NCI-H2196 (cell line): ENCODE data around the gene SLC3A2.
"Not testable (repeated sequence)": the region's sequence is repeated elsewhere in the genome, so short reads cannot be mapped to it uniquely, and the experiment has no call there.

Experiments
- DNase-seq: peaks from one replicate; lab custom pipeline; 2025; ENCODE audit not compliant: unreplicated experiment; lab: John Stamatoyannopoulos, UW

SLC3A2 gene

GRCh38 chr11:62880803-62881578 is at the start of gene SLC3A2:
SLC3A2 (plus strand) TSS chr11:62880896; CDS start chr11:62881024, 128 bp downstream.
- peak; percentile 91 for DNase-seq

DNA sequence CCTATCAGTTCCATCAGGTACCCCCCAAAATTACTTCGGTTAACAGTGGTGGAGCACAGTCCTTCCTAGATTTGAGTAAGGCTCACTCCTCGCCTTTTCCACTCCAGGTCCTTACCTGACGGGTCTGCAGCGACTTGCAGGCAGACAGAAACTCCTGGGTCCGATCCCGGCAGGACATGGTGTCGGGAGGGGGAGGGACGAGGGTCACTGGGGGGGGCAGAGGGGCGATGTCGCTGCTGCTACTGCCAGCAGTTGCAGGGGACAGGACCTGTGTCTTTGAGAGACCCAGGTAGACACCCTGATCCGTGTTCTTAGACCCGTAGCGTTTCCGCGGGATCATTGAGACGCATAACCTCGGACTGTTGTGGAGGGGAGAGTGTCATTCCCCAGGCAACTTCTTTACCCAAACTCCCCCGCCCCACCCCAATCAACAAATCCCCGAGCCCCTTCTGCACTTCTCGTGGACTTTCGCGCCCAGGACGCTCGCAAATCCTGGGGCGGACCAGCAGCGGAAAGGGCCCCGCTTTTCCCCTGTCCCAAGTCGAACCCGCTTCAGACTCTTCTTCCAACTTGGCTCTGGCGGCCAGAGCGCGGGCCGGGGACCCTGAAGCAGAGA is 49.7 kb upstream of the SLC3A2 start:
- DNase-seq, result no peak

GRCh38 chr11:62831520-62832335 is 49.0 kb upstream of the SLC3A2 start, which contains the start of gene STX5:
STX5 (minus strand) TSS chr11:62832051; CDS start chr11:62831243, 808 bp downstream.
- peak; percentile 99 for DNase-seq

DNA sequence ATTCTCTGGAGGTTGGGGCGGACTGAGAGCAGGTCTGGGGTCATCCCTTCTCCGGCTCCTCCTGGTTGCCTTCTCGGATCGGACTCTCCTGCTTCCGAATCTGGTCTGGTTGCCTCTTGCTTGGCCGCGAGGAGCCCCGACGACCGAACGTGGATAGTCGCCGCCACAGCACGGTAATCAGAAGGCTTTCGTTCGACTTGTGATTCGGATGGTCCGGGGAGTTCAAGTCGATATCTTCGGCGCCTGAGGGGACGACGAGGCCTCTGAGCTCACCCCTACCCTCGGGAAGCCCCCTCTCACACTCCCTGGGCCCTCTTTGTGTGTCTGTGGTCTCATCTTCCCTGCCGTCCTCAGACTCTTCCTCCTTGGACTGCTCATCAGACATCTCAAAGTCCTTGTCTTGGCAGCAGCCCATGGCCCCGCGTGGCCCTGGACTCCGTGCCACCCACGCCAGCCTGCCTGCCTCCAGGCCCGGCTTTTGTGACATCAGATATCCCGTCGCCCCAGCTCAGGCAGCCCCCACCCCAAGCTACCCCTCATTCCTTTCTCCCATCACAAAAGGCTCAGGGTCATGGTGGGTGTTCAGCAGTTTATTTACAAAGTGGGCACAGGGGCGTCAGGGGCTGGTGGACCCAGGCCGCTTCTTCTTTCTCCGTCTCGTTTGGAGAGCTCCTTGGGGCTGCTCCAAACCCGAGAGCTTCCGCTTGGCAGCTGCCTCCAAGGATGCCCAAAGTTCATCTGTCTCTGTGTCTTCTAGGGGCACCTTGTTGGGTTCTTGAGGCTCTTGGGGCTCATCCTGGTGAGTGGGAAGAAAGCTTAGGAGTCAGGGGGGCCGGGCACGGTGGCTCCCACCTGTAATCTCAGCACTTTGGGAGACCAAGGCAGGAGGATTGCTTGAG is 48.1 kb upstream of the SLC3A2 start, which contains the start of gene TEX54:
Gene TEX54 (minus strand): TSS at position 506 of the 899 bp plus-strand sequence.
- no peak for DNase-seq

- no peak for DNase-seq
Observed at GRCh38 chr11:62835336-62835735, 45.4 kb upstream of the SLC3A2 start.

DNA sequence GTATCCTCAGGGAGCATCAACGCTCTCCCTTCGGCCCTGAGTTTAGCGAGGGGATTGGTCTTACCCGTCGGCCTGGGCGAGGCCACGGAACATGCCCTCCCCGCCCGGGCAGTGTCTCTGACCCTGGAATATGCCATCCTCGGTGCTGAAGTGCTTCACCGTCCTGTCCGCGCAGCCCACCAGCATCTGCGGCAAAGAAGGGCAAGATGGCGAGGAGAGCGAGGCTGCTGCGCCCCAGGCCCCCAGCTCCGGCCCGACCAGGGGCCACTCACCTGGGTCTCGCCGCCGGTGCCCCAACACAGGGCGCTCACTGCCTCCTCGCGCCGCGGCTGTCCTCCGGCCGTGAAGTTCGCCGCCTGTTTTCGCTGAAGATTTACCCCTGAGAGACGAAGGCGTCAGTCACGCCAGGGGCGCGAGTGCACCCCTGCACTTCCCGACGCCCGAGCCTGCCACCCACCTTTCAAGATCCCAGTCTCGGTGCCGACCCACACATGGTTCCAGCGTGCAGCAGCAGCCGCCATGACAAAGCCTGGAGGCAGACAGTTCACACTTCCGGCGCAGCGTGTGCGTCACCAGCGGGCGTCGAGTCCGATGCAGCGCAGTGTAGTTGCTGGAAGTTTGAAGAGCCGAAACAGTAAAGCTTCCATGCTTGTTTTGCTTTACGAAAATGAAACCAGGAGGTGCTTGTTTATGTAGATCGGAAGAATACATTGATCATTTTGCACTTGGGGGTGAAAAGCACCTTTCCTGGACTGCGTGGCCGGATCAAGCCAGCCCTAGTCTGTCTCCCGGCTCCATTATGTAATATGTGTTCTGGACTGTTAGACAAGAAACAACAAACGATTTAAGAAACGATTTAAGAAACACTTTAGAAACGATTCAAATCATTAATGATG is 41.4 kb upstream of the SLC3A2 start, which contains the start of gene WDR74:
Gene WDR74 (minus strand): TSS at position 541 of the 896 bp plus-strand sequence. CDS start 20 bp downstream, at position 521.
- DNase-seq, result peak; percentile 93

DNA sequence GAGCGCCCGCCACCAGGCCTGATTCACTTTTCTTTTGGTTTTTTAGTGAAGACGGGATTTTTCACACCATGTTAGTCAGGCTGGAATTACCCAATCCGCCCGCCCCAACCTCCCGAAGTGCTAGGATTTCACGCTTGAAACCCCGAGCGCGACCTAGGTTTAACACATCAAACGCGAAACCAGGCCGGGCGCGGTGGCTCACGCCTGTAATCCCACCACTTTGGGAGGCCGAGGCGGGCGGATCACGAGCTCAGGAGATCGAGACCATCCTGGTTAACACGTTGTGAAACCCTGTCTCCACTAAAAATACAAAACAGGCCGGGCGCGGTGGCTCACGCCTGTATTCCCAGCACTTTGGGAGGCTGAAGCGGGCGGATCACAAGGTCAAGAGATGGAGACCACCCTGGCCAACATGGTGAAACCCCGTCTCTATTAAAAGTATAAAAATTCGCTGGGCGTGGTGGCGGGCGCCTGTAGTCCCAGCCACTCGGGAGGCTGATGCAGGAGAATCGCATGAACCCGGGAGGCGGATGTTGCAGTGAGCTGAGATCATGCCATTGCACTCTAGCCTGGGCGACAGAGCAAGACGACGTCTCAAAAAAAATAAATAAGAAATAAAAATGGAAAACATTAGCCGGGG is 39.9 kb upstream of the SLC3A2 start:
- DNase-seq, result peak; percentile 59

DNA sequence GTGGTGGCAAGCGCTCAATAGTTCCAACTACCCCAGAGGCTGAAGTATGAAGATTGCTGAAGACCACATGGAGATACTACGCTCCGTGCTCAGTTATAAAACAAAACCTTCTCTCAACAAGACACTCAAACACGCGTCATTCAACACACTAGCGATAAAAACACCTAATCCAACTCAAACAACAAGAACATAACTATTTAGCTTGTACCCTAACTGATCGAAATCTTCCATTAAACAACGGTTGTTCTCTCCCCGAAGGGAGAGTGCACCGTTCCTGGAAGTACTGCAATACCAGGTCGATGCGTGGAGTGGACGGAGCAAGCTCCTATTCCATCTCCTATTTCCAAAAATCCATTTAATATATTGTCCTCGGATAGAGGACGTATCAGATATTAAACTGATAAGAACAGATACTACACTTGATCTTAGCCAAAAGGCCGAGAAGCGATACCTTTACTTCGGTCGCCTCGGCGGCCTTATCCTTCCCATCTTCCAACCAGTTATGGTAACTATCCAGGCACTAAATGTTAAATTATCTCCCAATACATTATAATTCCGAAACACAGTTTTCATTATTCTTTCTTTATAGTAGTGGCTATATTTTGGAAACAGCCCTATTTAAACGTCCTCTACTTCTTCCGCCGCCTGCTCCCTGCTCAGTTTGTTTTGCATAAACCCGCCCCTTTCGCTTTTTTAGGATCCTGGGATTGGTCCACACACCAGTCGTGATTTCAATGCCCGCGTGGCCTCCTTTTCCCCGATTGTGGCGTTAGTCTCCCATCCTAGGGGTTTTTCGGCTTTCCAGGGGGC is 39.1 kb upstream of the SLC3A2 start:
- peak; percentile 93 for DNase-seq

DNA sequence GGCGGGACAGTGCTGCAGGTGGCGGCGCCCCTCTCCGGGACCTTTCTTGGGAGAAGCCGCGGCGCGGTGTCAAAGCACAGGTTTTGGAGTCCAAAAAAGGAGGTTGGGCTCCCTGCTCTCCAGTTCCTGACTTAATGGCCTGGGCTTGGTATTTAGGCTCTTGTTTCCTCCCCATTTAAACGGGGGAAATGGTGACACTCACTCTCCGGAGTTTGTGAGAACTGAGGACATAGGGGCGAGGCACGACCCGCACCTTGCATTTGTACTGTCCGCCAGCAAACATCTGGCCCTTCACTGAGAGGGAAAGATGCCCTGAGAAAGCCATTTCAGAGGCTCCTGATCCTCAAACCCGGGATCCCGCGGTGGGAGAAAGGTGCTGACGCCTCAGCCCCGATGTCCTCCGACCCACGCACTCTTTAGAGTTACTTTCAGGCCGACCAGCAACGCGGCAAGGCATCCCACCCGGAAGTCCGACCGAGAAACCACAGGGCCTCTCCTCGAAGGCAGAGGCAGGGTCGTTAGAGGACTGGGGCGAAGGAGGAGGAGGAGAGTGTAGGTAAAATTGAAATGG is 38.4 kb upstream of the SLC3A2 start:
- no peak for DNase-seq

GRCh38 chr11:62842891-62843290 is 37.8 kb upstream of the SLC3A2 start:
- DNase-seq, result not testable (repeated sequence)

GRCh38 chr11:62843466-62843865 is 37.2 kb upstream of the SLC3A2 start:
- no peak for DNase-seq

DNA sequence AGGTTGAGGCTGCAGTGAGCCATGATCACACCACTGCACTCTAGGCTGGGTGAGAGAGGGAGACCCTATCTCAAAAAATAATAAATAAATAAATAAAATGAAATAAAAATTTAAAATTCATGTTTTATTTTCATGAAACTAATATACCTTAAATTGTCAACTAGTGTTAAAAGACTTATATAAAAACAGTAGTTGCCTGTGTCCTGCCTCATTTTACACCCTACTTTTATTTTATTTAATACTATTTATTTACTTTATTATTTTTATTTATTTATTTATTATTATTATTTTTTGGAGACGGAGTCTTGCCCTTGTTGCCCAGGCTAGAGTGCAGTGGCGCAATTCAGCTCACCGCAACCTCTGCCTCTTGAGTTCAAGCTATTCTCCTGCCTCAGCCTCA is 36.5 kb upstream of the SLC3A2 start:
- DNase-seq, result no peak

DNA sequence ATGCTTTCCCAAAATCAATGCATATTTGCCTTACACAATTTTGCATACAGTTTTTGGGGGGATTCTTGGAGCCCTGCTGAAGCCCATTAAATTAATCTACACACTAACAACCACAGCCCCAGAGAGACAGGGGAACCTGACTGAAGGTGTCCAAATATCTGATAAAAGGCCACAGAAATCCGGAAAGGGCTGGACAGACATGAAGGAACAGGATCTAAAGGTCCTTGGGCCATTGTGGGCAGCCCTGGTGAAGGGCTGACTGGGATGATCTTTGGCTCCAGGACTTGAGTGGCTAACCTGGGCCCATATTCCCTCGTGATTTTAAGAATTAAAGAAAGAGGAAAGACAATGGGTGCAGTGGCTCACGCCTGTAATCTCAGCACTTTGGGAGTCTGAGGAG is 34.5 kb upstream of the SLC3A2 start:
- DNase-seq, result no peak

DNA sequence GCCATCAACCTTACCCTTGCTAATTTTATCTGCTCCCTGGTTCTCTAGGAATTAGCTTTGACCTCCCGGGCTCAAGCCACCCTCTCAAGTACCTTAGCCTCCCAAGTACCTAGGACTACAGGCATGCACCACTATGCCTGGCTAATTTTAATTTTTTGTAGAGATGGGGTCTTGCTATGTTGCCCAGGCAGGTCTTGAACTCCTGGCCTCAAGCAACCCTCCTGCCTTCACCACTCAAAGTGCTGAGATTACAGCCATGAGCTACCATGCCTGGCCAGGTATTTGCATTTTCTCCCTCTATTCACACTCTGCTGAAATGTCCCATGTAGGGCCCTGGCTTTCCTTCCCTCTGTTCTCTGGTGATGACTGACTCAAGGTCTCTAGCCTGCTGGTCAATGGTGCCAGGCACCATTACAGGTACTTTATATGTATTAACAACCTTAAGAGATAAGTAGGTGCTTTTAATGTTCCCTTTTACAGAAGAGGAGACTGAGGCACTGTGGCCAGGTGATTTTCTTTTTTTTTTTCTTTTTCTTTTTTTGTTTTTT is 32.9 kb upstream of the SLC3A2 start:
- no peak for DNase-seq

GRCh38 chr11:62850911-62851806 is 29.5 kb upstream of the SLC3A2 start:
- DNase-seq, result no peak

DNA sequence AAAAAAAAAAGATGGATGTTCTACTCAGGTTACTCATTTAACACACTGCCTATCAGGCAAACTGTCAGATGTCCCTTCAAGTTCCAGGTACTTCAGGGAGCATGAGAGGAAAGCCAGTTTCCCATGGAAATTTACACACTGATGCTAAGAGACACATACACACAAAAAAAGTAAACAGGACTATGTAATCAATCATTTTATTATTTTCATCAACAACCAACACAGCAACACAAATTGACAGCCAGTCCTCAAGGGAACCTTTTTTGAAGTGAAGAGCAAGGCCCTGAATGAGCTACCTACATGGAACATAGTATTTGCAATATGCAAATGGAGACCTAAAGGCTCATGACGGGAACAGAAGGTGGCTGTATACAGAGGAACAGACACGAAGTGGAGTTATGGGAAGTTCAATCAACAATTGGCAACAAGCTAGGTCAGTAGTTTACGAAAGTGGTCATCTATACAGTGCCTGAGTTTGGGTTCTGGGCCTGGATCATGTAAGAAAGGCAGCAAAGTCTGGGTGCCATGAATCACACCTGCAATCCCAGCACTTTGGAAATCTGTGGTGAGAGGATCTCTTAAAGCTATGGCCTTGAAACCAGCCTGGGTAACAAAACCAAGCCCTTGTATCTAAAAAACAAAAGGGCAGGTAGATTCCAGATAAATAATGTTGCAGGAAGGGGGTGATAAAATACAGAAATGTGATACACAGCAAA is 28.7 kb upstream of the SLC3A2 start:
- no peak for DNase-seq
